Small intestine (tissue), 7 donors: Measurements from ENCODE around the gene SSBP2. TPM values are rescaled to one million over a fixed set of nuclear protein-coding genes. Genes with fewer than 3 reads are reported as not detected.

Experiments used
- DNase-seq, 2 donors: peaks; one replicate each; pipeline versions ENCODE4 v3.0.0 to v3.0.0-alpha.2; 2013
- FAIRE-seq: peaks from 2 replicates; lab custom pipeline; 2012; peaks lifted over from hg19 to GRCh38; lab: Jason Lieb, UNC
- H3K27ac ChIP-seq, 3 donors: one replicate each; pipeline ENCODE4 v1.5.1; 2013; ENCODE audit warnings: low read length in 2 of 3, mild to moderate bottlenecking in 2 of 3, control low read depth in 1 of 3, inconsistent platforms in 1 of 3, low read depth in 1 of 3, moderate library complexity in 1 of 3
- H3K27me3 ChIP-seq, 3 donors: one replicate each; pipeline ENCODE4 v1.6.1; 2013; ENCODE audit warnings: low read length in 3 of 3, inconsistent platforms in 1 of 3; ENCODE audit not compliant: control insufficient read depth in 3 of 3, insufficient read depth in 3 of 3
- H3K36me3 ChIP-seq, 3 donors: one replicate each; pipeline ENCODE4 v1.6.1; 2013; ENCODE audit warnings: low read length in 3 of 3, inconsistent platforms in 1 of 3, low read depth in 1 of 3, mild to moderate bottlenecking in 1 of 3, moderate library complexity in 1 of 3; ENCODE audit not compliant: control insufficient read depth in 3 of 3, insufficient read depth in 2 of 3
- H3K4me1 ChIP-seq, 3 donors: one replicate each; pipeline ENCODE4 v1.6.1; 2013; ENCODE audit warnings: low read length in 2 of 3, inconsistent platforms in 1 of 3, low read depth in 1 of 3, mild to moderate bottlenecking in 1 of 3, moderate library complexity in 1 of 3; ENCODE audit not compliant: control insufficient read depth in 3 of 3, insufficient read depth in 2 of 3
- H3K4me3 ChIP-seq, 3 donors: one replicate each; pipeline ENCODE4 v1.5.1; 2013; ENCODE audit warnings: low read length in 3 of 3, control low read depth in 1 of 3, inconsistent platforms in 1 of 3, low read depth in 1 of 3, mild to moderate bottlenecking in 1 of 3, moderate library complexity in 1 of 3
- H3K9me3 ChIP-seq, 2 donors: one replicate each; pipeline ENCODE4 v1.6.1; 2013; ENCODE audit warnings: low read depth in 1 of 2, low read length in 1 of 2; ENCODE audit not compliant: control insufficient read depth in 2 of 2, insufficient read depth in 1 of 2
- WGBS, 3 donors: extraction: QIAGEN DNeasy Blood & Tissue Kit; methylation state at CpG; one replicate each; pipeline ENCODE4 v1.1.7; 2013; 5-methylcytosine and 5-hydroxymethylcytosine counted together
- polyA plus RNA-seq, 4 donors: library from polyadenylated mRNA; stranded (reverse) in 3 of 4; unstranded in 1 of 4; fragments of 200-250 nt in 3 of 4; fragments of 120-200 nt in 1 of 4; gene quantifications; one replicate each; pipeline versions ENCODE4 v1.2.1 to v1.2.3, GENCODE V29; 2013
- donor health status: healthy with polysubstance abuse.
- donor health status: control.
- donor health status: control.
- donor health status: Bipolar disorder and iron deficiency.
- donor health status: healthy.

Gene SSBP2
- polyA plus RNA-seq, 4 donors, result 2.9 to 17.9 (median 11.8) TPM

DNA sequence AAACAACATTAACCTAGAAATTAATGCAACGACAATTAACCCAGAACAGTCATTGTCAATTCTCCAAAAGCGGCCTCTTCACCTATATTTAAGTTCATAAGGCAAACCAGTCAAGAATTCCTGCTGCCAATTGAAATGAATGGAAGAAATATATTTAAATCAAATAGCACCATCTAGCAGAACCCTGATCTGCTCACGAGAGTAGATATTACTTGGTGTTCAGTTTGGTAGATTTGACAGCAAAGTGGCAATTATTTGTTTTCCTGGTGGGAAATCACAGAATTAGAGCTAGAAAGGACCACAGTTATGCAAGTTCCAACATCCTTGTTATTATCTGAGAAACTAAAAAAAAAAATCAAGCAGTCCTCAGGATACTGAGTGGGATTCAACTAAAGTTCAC, 2.3 kb downstream of the SSBP2 start:
- Histone ChIP-seq H3K4me3 (no peak overlapping the region), H3K4me1 (peaks cover 0 to 4% (median 2%) of the 10 kb centered on the region in 3 donors), H3K27ac (no peak overlapping the region), H3K27me3 (no peaks in the 10 kb centered on the region), H3K36me3 (no peaks in the 10 kb centered on the region), H3K9me3 (no peaks in the 10 kb centered on the region)
- WGBS, 3 donors, result 69 to 84% (median 79%) methylated on average over 3 of the region's 3 CpGs
- no peak for FAIRE-seq
- DNase-seq, result no peak

GRCh38 chr5:81747030-81747429, 3.9 kb downstream of the SSBP2 start:
- H3K27me3 ChIP-seq, result no peaks in the 10 kb centered on the region
- FAIRE-seq, result no peak

GRCh38 chr5:81740758-81741157, 10.1 kb downstream of the SSBP2 start:
- WGBS, 3 donors, result 97 to 100% (median 97%) methylated on average over 2 of the region's 2 CpGs
- Histone ChIP-seq H3K27ac (no peak overlapping the region), H3K4me1 (peaks cover 0 to 4% (median 0%) of the 10 kb centered on the region in 3 donors), H3K36me3 (no peaks in the 10 kb centered on the region), H3K27me3 (no peaks in the 10 kb centered on the region), H3K4me3 (no peak overlapping the region), H3K9me3 (no peaks in the 10 kb centered on the region)
- DNase-seq, result no peak
- no peak for FAIRE-seq

More at GRCh38 chr5:81747030-81747429, 3.9 kb downstream of the SSBP2 start:
- WGBS, 3 donors, result 65 to 94% (median 80%) methylated on average over 2 of the region's 2 CpGs
- Histone ChIP-seq H3K36me3 (no peaks in the 10 kb centered on the region), H3K27ac (no peak overlapping the region), H3K4me1 (peaks cover 0 to 3% (median 2%) of the 10 kb centered on the region in 3 donors), H3K9me3 (no peaks in the 10 kb centered on the region), H3K4me3 (no peak overlapping the region)
- no peak for DNase-seq

GRCh38 chr5:81739291-81739690, 11.6 kb downstream of the SSBP2 start:
- FAIRE-seq (no peak), DNase-seq (no peak)
- no peak overlapping the region for H3K27ac ChIP-seq
- no peaks in the 10 kb centered on the region for H3K36me3 ChIP-seq
- 82 to 92% (median 84%) methylated on average over 2 of the region's 2 CpGs for WGBS, 3 donors
- peaks cover 0 to 5% (median 0%) of the 10 kb centered on the region in 3 donors for H3K4me1 ChIP-seq
- H3K9me3 ChIP-seq, result no peaks in the 10 kb centered on the region
- no peak overlapping the region for H3K4me3 ChIP-seq
- no peaks in the 10 kb centered on the region for H3K27me3 ChIP-seq

DNA sequence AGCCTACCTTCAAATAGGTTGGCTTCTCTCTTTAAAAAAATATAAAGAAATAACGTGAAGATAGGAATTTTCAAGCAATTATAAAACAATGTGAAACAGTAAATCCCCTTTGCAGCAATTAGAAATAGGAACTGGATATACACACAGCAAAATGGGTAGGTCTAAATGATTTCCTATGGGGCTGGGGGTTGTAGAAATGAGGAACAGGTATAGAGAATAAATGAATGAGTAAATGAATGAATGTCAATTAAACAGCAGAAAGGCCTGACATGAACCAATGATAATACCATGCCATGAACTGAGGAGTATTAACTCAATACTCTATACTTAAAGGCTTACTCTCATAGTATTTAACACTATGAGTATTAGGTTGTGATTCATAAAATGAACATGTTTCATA, 21.6 kb downstream of the SSBP2 start:
- no peak for DNase-seq
- 84 to 88% (median 87%) methylated on average over 1 of the region's 1 CpG for WGBS, 3 donors
- Histone ChIP-seq H3K9me3 (no peaks in the 10 kb centered on the region), H3K27me3 (no peaks in the 10 kb centered on the region), H3K4me1 (peaks cover 0 to 3% (median 0%) of the 10 kb centered on the region in 3 donors), H3K4me3 (no peak overlapping the region), H3K27ac (no peak overlapping the region), H3K36me3 (no peaks in the 10 kb centered on the region)
- no peak for FAIRE-seq

DNA sequence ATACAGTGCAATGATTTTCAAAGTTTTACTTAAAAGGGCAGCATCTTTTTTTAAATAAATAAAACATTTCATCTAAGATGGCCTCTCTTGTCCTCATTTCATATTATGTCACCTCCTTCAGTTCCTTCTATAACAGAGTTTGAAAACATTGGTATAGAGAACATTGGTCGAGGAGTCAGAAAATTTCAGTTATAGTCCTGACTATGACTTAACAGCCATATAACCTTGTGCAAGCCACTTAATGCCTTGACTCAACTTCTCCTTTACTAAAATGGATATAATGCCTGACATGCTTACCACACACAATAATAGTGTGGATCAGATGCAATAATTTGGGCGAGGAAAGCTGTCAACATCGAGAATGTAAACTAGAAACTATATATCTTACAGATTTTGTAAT, 22.6 kb downstream of the SSBP2 start:
- DNase-seq, result no peak
- no peak overlapping the region for H3K4me3 ChIP-seq
- FAIRE-seq, result no peak
- H3K4me1 ChIP-seq, result peaks cover 0 to 3% (median 0%) of the 10 kb centered on the region in 3 donors
- WGBS, 3 donors, result 96 to 98% (median 96%) methylated on average over 3 of the region's 3 CpGs
- no peak overlapping the region for H3K27ac ChIP-seq
- H3K9me3 ChIP-seq, result no peaks in the 10 kb centered on the region
- no peaks in the 10 kb centered on the region for H3K27me3 ChIP-seq
- no peaks in the 10 kb centered on the region for H3K36me3 ChIP-seq

DNA sequence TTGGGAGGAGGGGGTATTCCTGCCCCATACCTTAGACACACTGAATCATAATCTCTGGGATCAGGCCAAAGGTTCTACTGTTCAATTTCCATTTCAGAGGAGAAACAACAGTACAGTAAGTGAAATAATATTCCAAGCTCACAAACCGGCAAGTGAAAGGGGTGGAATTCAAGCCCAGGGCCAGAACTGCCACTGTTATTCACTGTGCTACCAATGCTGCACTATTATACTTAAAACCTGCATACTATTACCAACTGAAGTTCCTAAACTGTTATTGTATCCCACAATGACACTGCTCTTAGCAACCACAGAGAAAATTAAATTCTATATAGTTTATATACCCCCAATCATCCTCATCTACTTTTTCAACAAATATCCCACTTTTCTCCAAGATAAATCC, 24.6 kb downstream of the SSBP2 start:
- no peak overlapping the region for H3K4me3 ChIP-seq
- WGBS, 3 donors, result 53 to 71% (median 68%) methylated on average over 1 of the region's 1 CpG
- DNase-seq (no peak), FAIRE-seq (no peak)
- no peaks in the 10 kb centered on the region for H3K36me3 ChIP-seq
- no peaks in the 10 kb centered on the region for H3K27me3 ChIP-seq
- H3K9me3 ChIP-seq, result no peaks in the 10 kb centered on the region
- no peak overlapping the region for H3K27ac ChIP-seq
- peaks cover 0 to 3% (median 0%) of the 10 kb centered on the region in 3 donors for H3K4me1 ChIP-seq

GRCh38 chr5:81724571-81724970, 26.3 kb downstream of the SSBP2 start:
- H3K9me3 ChIP-seq, result no peaks in the 10 kb centered on the region
- FAIRE-seq, result no peak
- 69 to 81% (median 72%) methylated on average over 5 of the region's 5 CpGs for WGBS, 3 donors
- no peaks in the 10 kb centered on the region for H3K27me3 ChIP-seq
- DNase-seq, result no peak
- peaks cover 0 to 3% (median 0%) of the 10 kb centered on the region in 3 donors for H3K4me1 ChIP-seq
- no peak overlapping the region for H3K27ac ChIP-seq
- H3K36me3 ChIP-seq, result no peaks in the 10 kb centered on the region
- H3K4me3 ChIP-seq, result no peak overlapping the region

DNA sequence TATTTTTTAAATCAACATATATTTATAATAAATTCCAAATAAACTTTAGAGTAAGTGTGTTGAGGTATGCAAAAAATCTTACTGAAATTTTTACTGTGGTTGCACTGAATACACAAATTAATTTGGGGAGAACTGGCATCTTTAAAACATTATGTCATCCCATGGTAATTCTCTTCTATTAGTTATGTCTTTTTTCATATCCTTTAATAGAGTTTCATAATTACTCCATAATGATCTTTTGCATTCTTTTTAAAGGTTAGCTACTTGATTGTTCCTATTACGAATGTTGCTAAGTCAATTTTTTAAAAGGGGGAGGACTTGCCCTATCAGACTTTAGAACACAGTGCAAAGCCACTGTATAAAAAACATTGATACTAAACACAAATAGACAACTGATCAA, 26.8 kb downstream of the SSBP2 start:
- Histone ChIP-seq H3K36me3 (no peaks in the 10 kb centered on the region), H3K4me1 (peaks cover 0 to 5% (median 0%) of the 10 kb centered on the region in 3 donors), H3K4me3 (no peak overlapping the region), H3K27ac (no peak overlapping the region), H3K27me3 (no peaks in the 10 kb centered on the region), H3K9me3 (no peaks in the 10 kb centered on the region)
- FAIRE-seq (no peak), DNase-seq (no peak)
- whole genome bisulfite sequencing, 3 donors, result 77 to 97% (median 94%) methylated on average over 1 of the region's 1 CpG
